WTC11 (cell line): Measurements from ENCODE around the gene RPS6KC1. TPM values are rescaled to one million over a fixed set of nuclear protein-coding genes. Genes with fewer than 3 reads are reported as not detected.
"Not testable (repeated sequence)": the region's sequence is repeated elsewhere in the genome, so short reads cannot be mapped to it uniquely, and the experiment has no call there.

Source experiments
- ATAC-seq: fragments of 200-7000 bp; cut with Tn5 transposase; 2 replicates; pipeline ENCODE4 v1.10.0; 2021; ENCODE audit warnings: mild to moderate bottlenecking, moderate library complexity
- CTCF ChIA-PET: fragments of 300-600 bp; sonication (Branson Sonifier 250); formaldehyde crosslinking; loops from one replicate; lab custom pipeline; 2021; ENCODE audit warnings: antibody characterized with exemption; lab: Charles Lee
- POLR2A ChIA-PET: fragments of 350-600 bp; sonication (Branson Sonifier 250); formaldehyde crosslinking; loops from one replicate; lab custom pipeline; 2021; ENCODE audit warnings: antibody characterized with exemption; lab: Charles Lee
- DNase-seq: peaks from one replicate; pipeline ENCODE4 v3.0.0; 2021; ENCODE audit warnings: low spot score
- H3K27ac Mint-ChIP-seq: 2 replicates; pipeline ENCODE4 v1.8.0; 2021; ENCODE audit warnings: mixed read lengths
- H3K27me3 Mint-ChIP-seq: 2 replicates; pipeline ENCODE4 v1.8.0; 2021; ENCODE audit warnings: low read depth, mild to moderate bottlenecking, moderate library complexity, mixed read lengths
- H3K36me3 Mint-ChIP-seq: 2 replicates; pipeline ENCODE4 v1.8.0; 2021; ENCODE audit warnings: mixed read lengths
- H3K4me1 Mint-ChIP-seq: 2 replicates; pipeline ENCODE4 v1.8.0; 2022; ENCODE audit warnings: mixed read lengths
- H3K4me3 Mint-ChIP-seq: 2 replicates; pipeline ENCODE4 v1.8.0; 2021; ENCODE audit warnings: mild to moderate bottlenecking, moderate library complexity, mixed read lengths
- H3K9me3 Mint-ChIP-seq: 2 replicates; pipeline ENCODE4 v1.8.0; 2021; ENCODE audit warnings: mixed read lengths
- CDX4 ChIP-seq: fragments of 250-450 bp; sonication (Bioruptor Pico); IDR thresholded peaks from 2 replicates; pipeline ENCODE4 v1.9.0; 2021; ENCODE audit warnings: moderate library complexity, mild to moderate bottlenecking, inconsistent platforms, borderline replicate concordance
- FOXK1 ChIP-seq: sonication (generic); formaldehyde crosslinking; IDR thresholded peaks from 2 replicates; pipeline ENCODE4 v1.8.0; 2022; ENCODE audit warnings: mild to moderate bottlenecking, moderate library complexity, missing genetic modification reagents
- FOXP1 ChIP-seq: sonication (generic); formaldehyde crosslinking; IDR thresholded peaks from 2 replicates; pipeline ENCODE4 v1.8.0; 2022; ENCODE audit warnings: missing genetic modification reagents, mild to moderate bottlenecking, moderate library complexity, borderline replicate concordance
- GABPB1 ChIP-seq: sonication (generic); formaldehyde crosslinking; IDR thresholded peaks from 2 replicates; pipeline ENCODE4 v1.8.1; 2023; ENCODE audit warnings: mild to moderate bottlenecking, missing genetic modification reagents
- HMGA2 ChIP-seq: fragments of 250-450 bp; sonication (Bioruptor Pico); IDR thresholded peaks from 2 replicates; pipeline ENCODE4 v1.4.0; 2021; ENCODE audit warnings: mild to moderate bottlenecking, moderate library complexity
- IRF2 ChIP-seq: sonication (generic); formaldehyde crosslinking; IDR thresholded peaks from 2 replicates; pipeline ENCODE4 v1.8.0; 2022; ENCODE audit warnings: low read depth, missing genetic modification reagents, borderline replicate concordance
- JAZF1 ChIP-seq: fragments of 250-450 bp; sonication (Bioruptor Pico); IDR thresholded peaks from 2 replicates; pipeline ENCODE4 v1.9.0; 2021; ENCODE audit warnings: moderate library complexity, mild to moderate bottlenecking, inconsistent platforms
- NR2C2 ChIP-seq: sonication (generic); formaldehyde crosslinking; IDR thresholded peaks from 2 replicates; pipeline ENCODE4 v1.8.0; 2022; ENCODE audit warnings: mild to moderate bottlenecking, missing genetic modification reagents
- SMAD4 ChIP-seq: sonication (generic); formaldehyde crosslinking; IDR thresholded peaks from 2 replicates; pipeline ENCODE4 v1.8.0; 2022; ENCODE audit warnings: mild to moderate bottlenecking, missing genetic modification reagents
- ZNF396 ChIP-seq: fragments of 250-450 bp; sonication (Bioruptor Pico); IDR thresholded peaks from 2 replicates; pipeline ENCODE4 v1.8.0; 2021; ENCODE audit warnings: mild to moderate bottlenecking, moderate library complexity, borderline replicate concordance
- ZNF671 ChIP-seq: fragments of 250-450 bp; sonication (Bioruptor Pico); IDR thresholded peaks from 2 replicates; pipeline ENCODE4 v1.8.0; 2021; ENCODE audit warnings: mild to moderate bottlenecking
- total RNA-seq: library from RNA; stranded (reverse); gene quantifications from 3 replicates; pipeline ENCODE4 v1.2.3, GENCODE V29; 2021
- TF ChIP-seq, protein P1 (sequence below): sonication (generic); formaldehyde crosslinking; IDR thresholded peaks from 2 replicates; pipeline ENCODE4 v1.8.0; 2023; ENCODE audit warnings: missing genetic modification reagents, mild to moderate bottlenecking, borderline replicate concordance
- TF ChIP-seq, protein P2 (sequence below): sonication (generic); formaldehyde crosslinking; IDR thresholded peaks from 2 replicates; pipeline ENCODE4 v1.8.1; 2023; ENCODE audit warnings: mild to moderate bottlenecking, missing genetic modification reagents, moderate library complexity
- TF ChIP-seq, protein P3 (sequence below): fragments of 200-600 bp; IDR thresholded peaks from 2 replicates; pipeline ENCODE4 v1.8.0; 2022; ENCODE audit warnings: antibody characterized with exemption

RPS6KC1 gene
- total RNA-seq, 1 experiment from 2014 or later = 17.4 TPM

- TF ChIP-seq, protein P1, sequence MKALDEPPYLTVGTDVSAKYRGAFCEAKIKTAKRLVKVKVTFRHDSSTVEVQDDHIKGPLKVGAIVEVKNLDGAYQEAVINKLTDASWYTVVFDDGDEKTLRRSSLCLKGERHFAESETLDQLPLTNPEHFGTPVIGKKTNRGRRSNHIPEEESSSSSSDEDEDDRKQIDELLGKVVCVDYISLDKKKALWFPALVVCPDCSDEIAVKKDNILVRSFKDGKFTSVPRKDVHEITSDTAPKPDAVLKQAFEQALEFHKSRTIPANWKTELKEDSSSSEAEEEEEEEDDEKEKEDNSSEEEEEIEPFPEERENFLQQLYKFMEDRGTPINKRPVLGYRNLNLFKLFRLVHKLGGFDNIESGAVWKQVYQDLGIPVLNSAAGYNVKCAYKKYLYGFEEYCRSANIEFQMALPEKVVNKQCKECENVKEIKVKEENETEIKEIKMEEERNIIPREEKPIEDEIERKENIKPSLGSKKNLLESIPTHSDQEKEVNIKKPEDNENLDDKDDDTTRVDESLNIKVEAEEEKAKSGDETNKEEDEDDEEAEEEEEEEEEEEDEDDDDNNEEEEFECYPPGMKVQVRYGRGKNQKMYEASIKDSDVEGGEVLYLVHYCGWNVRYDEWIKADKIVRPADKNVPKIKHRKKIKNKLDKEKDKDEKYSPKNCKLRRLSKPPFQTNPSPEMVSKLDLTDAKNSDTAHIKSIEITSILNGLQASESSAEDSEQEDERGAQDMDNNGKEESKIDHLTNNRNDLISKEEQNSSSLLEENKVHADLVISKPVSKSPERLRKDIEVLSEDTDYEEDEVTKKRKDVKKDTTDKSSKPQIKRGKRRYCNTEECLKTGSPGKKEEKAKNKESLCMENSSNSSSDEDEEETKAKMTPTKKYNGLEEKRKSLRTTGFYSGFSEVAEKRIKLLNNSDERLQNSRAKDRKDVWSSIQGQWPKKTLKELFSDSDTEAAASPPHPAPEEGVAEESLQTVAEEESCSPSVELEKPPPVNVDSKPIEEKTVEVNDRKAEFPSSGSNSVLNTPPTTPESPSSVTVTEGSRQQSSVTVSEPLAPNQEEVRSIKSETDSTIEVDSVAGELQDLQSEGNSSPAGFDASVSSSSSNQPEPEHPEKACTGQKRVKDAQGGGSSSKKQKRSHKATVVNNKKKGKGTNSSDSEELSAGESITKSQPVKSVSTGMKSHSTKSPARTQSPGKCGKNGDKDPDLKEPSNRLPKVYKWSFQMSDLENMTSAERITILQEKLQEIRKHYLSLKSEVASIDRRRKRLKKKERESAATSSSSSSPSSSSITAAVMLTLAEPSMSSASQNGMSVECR (CRISPR knock-in tag) = no peak
- TF ChIP-seq ZNF396 = no peak
These were observed 103.1 kb downstream of the RPS6KC1 start (continued) for GRCh38 chr1:213154056-213154685.

DNA sequence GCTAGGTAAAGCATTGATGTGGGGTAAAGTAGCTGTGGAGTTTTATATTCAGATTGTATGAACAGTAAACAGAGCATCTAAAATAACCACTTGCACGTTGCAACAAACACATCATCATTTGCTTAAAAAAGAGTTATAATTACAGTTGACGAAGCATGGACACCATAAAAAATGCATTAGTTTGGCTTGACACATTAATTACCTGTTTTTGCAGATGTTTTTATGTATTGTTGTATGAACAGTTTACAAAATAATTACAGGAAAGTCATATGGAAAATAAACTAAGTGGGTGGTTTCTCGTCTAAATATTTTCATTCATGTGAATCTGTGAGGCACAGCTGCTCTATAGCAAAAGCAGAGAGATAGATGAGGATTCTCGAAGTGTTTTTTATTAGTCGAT is 108.3 kb downstream of the RPS6KC1 start:
- H3K36me3 Mint-ChIP-seq = peaks cover 6% of the 10 kb centered on the region
- TF ChIP-seq FOXK1 (CRISPR knock-in tag) = no peak
- no peak for TF ChIP-seq HMGA2 (CRISPR knock-in tag)
- TF ChIP-seq GABPB1 (CRISPR knock-in tag) = no peak
- TF ChIP-seq IRF2 (CRISPR knock-in tag) = no peak
- no peak for TF ChIP-seq ZNF396
- TF ChIP-seq CDX4 (CRISPR knock-in tag) = no peak
- TF ChIP-seq, protein P2, sequence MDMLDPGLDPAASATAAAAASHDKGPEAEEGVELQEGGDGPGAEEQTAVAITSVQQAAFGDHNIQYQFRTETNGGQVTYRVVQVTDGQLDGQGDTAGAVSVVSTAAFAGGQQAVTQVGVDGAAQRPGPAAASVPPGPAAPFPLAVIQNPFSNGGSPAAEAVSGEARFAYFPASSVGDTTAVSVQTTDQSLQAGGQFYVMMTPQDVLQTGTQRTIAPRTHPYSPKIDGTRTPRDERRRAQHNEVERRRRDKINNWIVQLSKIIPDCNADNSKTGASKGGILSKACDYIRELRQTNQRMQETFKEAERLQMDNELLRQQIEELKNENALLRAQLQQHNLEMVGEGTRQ (CRISPR knock-in tag) = no peak
- TF ChIP-seq FOXP1 (CRISPR knock-in tag) = no peak
- TF ChIP-seq ZNF671 = no peak
- TF ChIP-seq NR2C2 (CRISPR knock-in tag) = no peak
- no peak for TF ChIP-seq SMAD4
- TF ChIP-seq, protein P3, sequence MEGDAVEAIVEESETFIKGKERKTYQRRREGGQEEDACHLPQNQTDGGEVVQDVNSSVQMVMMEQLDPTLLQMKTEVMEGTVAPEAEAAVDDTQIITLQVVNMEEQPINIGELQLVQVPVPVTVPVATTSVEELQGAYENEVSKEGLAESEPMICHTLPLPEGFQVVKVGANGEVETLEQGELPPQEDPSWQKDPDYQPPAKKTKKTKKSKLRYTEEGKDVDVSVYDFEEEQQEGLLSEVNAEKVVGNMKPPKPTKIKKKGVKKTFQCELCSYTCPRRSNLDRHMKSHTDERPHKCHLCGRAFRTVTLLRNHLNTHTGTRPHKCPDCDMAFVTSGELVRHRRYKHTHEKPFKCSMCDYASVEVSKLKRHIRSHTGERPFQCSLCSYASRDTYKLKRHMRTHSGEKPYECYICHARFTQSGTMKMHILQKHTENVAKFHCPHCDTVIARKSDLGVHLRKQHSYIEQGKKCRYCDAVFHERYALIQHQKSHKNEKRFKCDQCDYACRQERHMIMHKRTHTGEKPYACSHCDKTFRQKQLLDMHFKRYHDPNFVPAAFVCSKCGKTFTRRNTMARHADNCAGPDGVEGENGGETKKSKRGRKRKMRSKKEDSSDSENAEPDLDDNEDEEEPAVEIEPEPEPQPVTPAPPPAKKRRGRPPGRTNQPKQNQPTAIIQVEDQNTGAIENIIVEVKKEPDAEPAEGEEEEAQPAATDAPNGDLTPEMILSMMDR = no peak
- no peak for TF ChIP-seq JAZF1 (CRISPR knock-in tag)
- ATAC-seq = no peak
- H3K27ac Mint-ChIP-seq = no peak overlapping the region
- peaks cover 8% of the 10 kb centered on the region for H3K9me3 Mint-ChIP-seq
- no peak overlapping the region for H3K4me3 Mint-ChIP-seq
- no peaks in the 10 kb centered on the region for H3K4me1 Mint-ChIP-seq
- CTCF ChIA-PET = no interaction called here
- DNase-seq = no peak
- no peaks in the 10 kb centered on the region for H3K27me3 Mint-ChIP-seq
- POLR2A ChIA-PET = no interaction called here

DNA sequence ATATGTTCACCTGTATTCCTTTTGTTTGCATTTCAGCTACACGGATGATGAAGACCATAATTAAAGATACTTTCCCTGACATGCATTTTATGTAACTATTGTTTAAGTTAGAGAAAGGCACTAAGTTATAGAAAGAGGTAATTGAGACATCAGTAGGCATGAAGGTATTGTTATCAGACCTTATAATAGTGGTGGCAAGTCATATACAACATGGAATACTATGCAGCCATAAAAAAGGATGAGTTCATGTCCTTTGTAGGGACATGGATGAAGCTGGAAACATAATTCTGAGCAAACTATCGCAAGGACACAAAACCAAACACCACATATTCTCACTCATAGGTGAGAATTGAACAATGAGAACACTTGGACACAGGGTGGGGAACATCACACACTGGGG is 109.4 kb downstream of the RPS6KC1 start:
- H3K4me3 Mint-ChIP-seq, H3K36me3 Mint-ChIP-seq, H3K9me3 Mint-ChIP-seq, H3K27ac Mint-ChIP-seq, ATAC-seq, CTCF ChIA-PET, DNase-seq, H3K27me3 Mint-ChIP-seq, POLR2A ChIA-PET, H3K4me1 Mint-ChIP-seq: not testable (repeated sequence)
